Neuronal stem cell (in vitro differentiated cells): Measurements from ENCODE around the gene ELMO2.

ENCODE experiments used
- DNase-seq: peaks from one replicate; pipeline ENCODE4 v3.0.0-alpha.2; 2013; ENCODE audit warnings: low spot score
- H2AFZ ChIP-seq: one replicate; pipeline ENCODE4 v1.6.1; 2013; ENCODE audit warnings: mild to moderate bottlenecking, low read length, inconsistent platforms
- H2AK5ac ChIP-seq: 2 replicates; pipeline ENCODE4 v1.6.1; 2013; ENCODE audit warnings: low read depth, mild to moderate bottlenecking, inconsistent platforms, low read length, moderate library complexity, mixed read lengths
- H2BK120ac ChIP-seq: 2 replicates; pipeline ENCODE4 v1.6.1; 2013; ENCODE audit warnings: low read depth, mild to moderate bottlenecking, inconsistent platforms, low read length, moderate library complexity, mixed read lengths
- H2BK12ac ChIP-seq: one replicate; pipeline ENCODE4 v1.6.1; 2013; ENCODE audit warnings: low read length, inconsistent platforms
- H2BK15ac ChIP-seq: 2 replicates; pipeline ENCODE4 v1.6.1; 2013; ENCODE audit warnings: mild to moderate bottlenecking, low read length, inconsistent platforms, mixed read lengths
- H2BK5ac ChIP-seq: one replicate; pipeline ENCODE4 v1.6.1; 2013; ENCODE audit warnings: inconsistent platforms, mild to moderate bottlenecking, low read length, moderate library complexity
- H3K14ac ChIP-seq: one replicate; pipeline ENCODE4 v1.6.1; 2013; ENCODE audit warnings: low read length, inconsistent platforms
- H3K18ac ChIP-seq: 2 replicates; pipeline ENCODE4 v1.6.1; 2013; ENCODE audit warnings: low read length, inconsistent platforms
- H3K23ac ChIP-seq: 2 replicates; pipeline ENCODE4 v1.6.1; 2013; ENCODE audit warnings: low read depth, mild to moderate bottlenecking, mixed read lengths, low read length, inconsistent platforms; ENCODE audit not compliant: poor library complexity
- H3K27ac ChIP-seq: replicated peaks from 3 replicates; pipeline ENCODE4 v1.5.1; 2013; ENCODE audit warnings: low read length, inconsistent platforms
- H3K27me3 ChIP-seq, 3 experiments: 2 replicates each; pipeline ENCODE4 v1.6.1; 2013; ENCODE audit warnings: low read length in 3 of 3, mild to moderate bottlenecking in 2 of 3, inconsistent platforms in 1 of 3, low read depth in 1 of 3, mixed read lengths in 1 of 3, moderate library complexity in 1 of 3; ENCODE audit not compliant: control insufficient read depth in 3 of 3, insufficient read depth in 3 of 3
- H3K36me3 ChIP-seq, 2 donors: replicated peaks in 1 of 2; 2 replicates each; pipeline ENCODE4 v1.6.1; 2013; ENCODE audit warnings: low read length in 2 of 2; ENCODE audit not compliant: control insufficient read depth in 2 of 2, insufficient read depth in 2 of 2
- H3K4ac ChIP-seq: 2 replicates; pipeline ENCODE4 v1.6.1; 2013; ENCODE audit warnings: inconsistent platforms, mild to moderate bottlenecking, low read length, moderate library complexity
- H3K4me1 ChIP-seq, 2 donors: 1 replicate in 1 of 2; 2 replicates in 1 of 2; pipeline ENCODE4 v1.6.1; 2013; ENCODE audit warnings: low read length in 2 of 2, low read depth in 1 of 2; ENCODE audit not compliant: control insufficient read depth in 2 of 2, insufficient read depth in 1 of 2
- H3K4me2 ChIP-seq: one replicate; pipeline ENCODE4 v1.6.1; 2013; ENCODE audit warnings: mild to moderate bottlenecking, low read length, inconsistent platforms; ENCODE audit not compliant: insufficient read depth, poor library complexity, severe bottlenecking
- H3K4me3 ChIP-seq, 2 donors: 2 replicates each; pipeline ENCODE4 v1.5.1; 2013; ENCODE audit warnings: low read length in 2 of 2, mild to moderate bottlenecking in 2 of 2, inconsistent platforms in 1 of 2, moderate library complexity in 1 of 2
- H3K79me1 ChIP-seq: one replicate; pipeline ENCODE4 v1.6.1; 2013; ENCODE audit warnings: low read depth, mild to moderate bottlenecking, inconsistent platforms, low read length, moderate library complexity
- H3K9ac ChIP-seq: one replicate; pipeline ENCODE4 v1.6.1; 2013; ENCODE audit warnings: mild to moderate bottlenecking, low read depth, low read length, inconsistent platforms; ENCODE audit not compliant: poor library complexity
- H3K9me3 ChIP-seq, 2 donors: replicated peaks in 1 of 2; 2 replicates each; pipeline versions ENCODE3 to v1.6.1; 2013; ENCODE audit warnings: low read length in 2 of 2, mild to moderate bottlenecking in 2 of 2, inconsistent platforms in 1 of 2, low read depth in 1 of 2, mixed read lengths in 1 of 2, moderate library complexity in 1 of 2; ENCODE audit not compliant: control insufficient read depth in 2 of 2, insufficient read depth in 1 of 2
- H4K8ac ChIP-seq: one replicate; pipeline ENCODE4 v1.6.1; 2013; ENCODE audit warnings: low read depth, mild to moderate bottlenecking, inconsistent platforms, low read length, moderate library complexity
- H4K91ac ChIP-seq: one replicate; pipeline ENCODE4 v1.6.1; 2013; ENCODE audit warnings: low read length, low read depth, mild to moderate bottlenecking, inconsistent platforms; ENCODE audit not compliant: poor library complexity
- WGBS, 2 donors: extraction: QIAGEN DNeasy Blood & Tissue Kit; methylation state at CpG; one replicate each; pipeline ENCODE4 v1.1.7; 2013; ENCODE audit warnings: missing lambda C conversion rate in 2 of 2, mixed read lengths in 1 of 2; ENCODE audit not compliant: insufficient read length in 2 of 2, insufficient replicate concordance in 1 of 2; ENCODE audit errors: extremely low coverage in 2 of 2; 5-methylcytosine and 5-hydroxymethylcytosine counted together

The ELMO2 gene

DNA sequence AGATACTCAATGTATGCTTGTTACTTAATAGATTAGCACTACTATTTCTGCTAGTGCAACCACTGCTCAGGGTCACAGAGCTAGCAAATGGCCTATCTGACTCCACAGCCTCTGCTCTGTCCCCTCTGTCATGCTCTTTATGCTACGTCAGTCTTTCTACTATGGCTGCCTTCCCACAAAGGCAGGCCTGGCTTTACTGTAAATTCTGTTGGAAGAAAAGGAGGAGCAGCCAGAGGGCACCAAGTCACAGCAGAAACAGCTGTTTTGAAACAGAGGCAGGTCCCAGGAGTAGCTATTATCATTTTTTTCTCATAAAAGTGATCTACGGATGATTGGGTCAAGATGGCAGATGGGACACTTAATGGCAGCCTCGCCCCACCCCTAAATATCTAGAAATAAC, 10.0 kb upstream of the ELMO2 start:
- Histone ChIP-seq H3K4me2 (no peak overlapping the region), H3K79me1 (no peaks in the 10 kb centered on the region), H2BK12ac (no peak overlapping the region), H4K8ac (no peak overlapping the region), H4K91ac (no peak overlapping the region), H3K4ac (no peak overlapping the region), H3K9me3 (no peaks in the 10 kb centered on the region), H3K14ac (no peak overlapping the region), H3K4me3 (no peak overlapping the region), H3K36me3 (no peaks in the 10 kb centered on the region), H2BK120ac (no peak overlapping the region), H2BK15ac (no peak overlapping the region), H3K27ac (no peak overlapping the region), H2AFZ (no peak overlapping the region), H3K18ac (no peak overlapping the region), H3K23ac (no peak overlapping the region), H3K27me3 (no peaks in the 10 kb centered on the region), H3K9ac (no peak overlapping the region), H2BK5ac (no peak overlapping the region), H3K4me1 (peaks cover 0 to 8% of the 10 kb centered on the region in 2 donors), H2AK5ac (no peak overlapping the region)
- no CpG with 5 or more reads among the region's 3 CpGs for WGBS, 2 donors
- no peak for DNase-seq

DNA sequence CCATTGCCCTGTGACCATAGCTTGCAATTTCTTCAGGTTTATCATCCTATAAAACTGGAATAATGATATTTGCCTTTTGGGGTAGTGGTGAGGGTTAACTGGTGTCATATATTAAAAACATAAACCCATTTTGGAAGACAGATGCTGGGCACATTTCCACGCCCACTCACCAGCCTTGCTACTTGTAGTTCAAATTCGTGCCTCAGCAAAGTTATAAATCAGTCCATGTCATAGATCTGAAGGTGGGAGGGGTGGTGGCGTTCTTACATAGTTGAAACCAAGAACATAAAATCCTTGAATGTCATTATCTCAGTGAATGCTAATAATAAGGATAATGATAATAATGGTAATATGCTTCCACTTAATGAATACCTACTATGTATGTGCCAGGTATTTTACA, 9.4 kb upstream of the ELMO2 start:
- no peak for DNase-seq
- Histone ChIP-seq H3K27me3 (no peaks in the 10 kb centered on the region), H3K27ac (no peak overlapping the region), H3K14ac (no peak overlapping the region), H4K8ac (no peak overlapping the region), H2BK120ac (no peak overlapping the region), H3K4me2 (no peak overlapping the region), H3K23ac (no peak overlapping the region), H3K4me1 (peaks cover under 1 to 8% of the 10 kb centered on the region in 2 donors), H3K4me3 (no peak overlapping the region), H3K4ac (no peak overlapping the region), H2BK12ac (no peak overlapping the region), H2BK15ac (no peak overlapping the region), H2AK5ac (no peak overlapping the region), H3K9ac (no peak overlapping the region), H3K18ac (no peak overlapping the region), H2BK5ac (no peak overlapping the region), H3K9me3 (no peaks in the 10 kb centered on the region), H2AFZ (no peak overlapping the region), H3K36me3 (no peaks in the 10 kb centered on the region), H4K91ac (no peak overlapping the region), H3K79me1 (no peaks in the 10 kb centered on the region)
- WGBS, 2 donors, result no CpG with 5 or more reads among the region's 3 CpGs

- H3K27me3 ChIP-seq, result no peaks in the 10 kb centered on the region
- H3K36me3 ChIP-seq, result no peaks in the 10 kb centered on the region
- no peak overlapping the region for H3K27ac ChIP-seq
- H3K9me3 ChIP-seq, result no peaks in the 10 kb centered on the region
- no peak overlapping the region for H3K4me3 ChIP-seq
- no peak overlapping the region for H3K4ac ChIP-seq
- no peak overlapping the region for H3K23ac ChIP-seq
- H2AK5ac ChIP-seq, result no peak overlapping the region
- H2BK15ac ChIP-seq, result no peak overlapping the region
- no peak overlapping the region for H3K14ac ChIP-seq
- WGBS, 2 donors, result no CpG with 5 or more reads among the region's 5 CpGs
- H2AFZ ChIP-seq, result no peak overlapping the region
- no peak overlapping the region for H3K18ac ChIP-seq
- no peak overlapping the region for H3K9ac ChIP-seq
- no peak for DNase-seq
- no peak overlapping the region for H2BK12ac ChIP-seq
- H4K91ac ChIP-seq, result no peak overlapping the region
- no peak overlapping the region for H2BK5ac ChIP-seq
- H3K4me1 ChIP-seq, result peaks cover 1 to 8% of the 10 kb centered on the region in 2 donors
- H4K8ac ChIP-seq, result no peak overlapping the region
- no peak overlapping the region for H2BK120ac ChIP-seq
- H3K79me1 ChIP-seq, result no peaks in the 10 kb centered on the region
- H3K4me2 ChIP-seq, result no peak overlapping the region
These were observed 8.2 kb upstream of the ELMO2 start for GRCh38 chr20:46414608-46415007.

GRCh38 chr20:46411637-46412036, 5.2 kb upstream of the ELMO2 start:
- no peak overlapping the region for H4K91ac ChIP-seq
- H3K4ac ChIP-seq, result no peak overlapping the region
- no peak overlapping the region for H3K14ac ChIP-seq
- no peak overlapping the region for H2AK5ac ChIP-seq
- no peak overlapping the region for H3K4me2 ChIP-seq
- DNase-seq, result no peak
- H3K36me3 ChIP-seq, result no peaks in the 10 kb centered on the region
- H2BK5ac ChIP-seq, result no peak overlapping the region
- H4K8ac ChIP-seq, result no peak overlapping the region
- no peak overlapping the region for H2BK120ac ChIP-seq
- no peak overlapping the region for H2BK12ac ChIP-seq
- no peaks in the 10 kb centered on the region for H3K79me1 ChIP-seq
- H3K18ac ChIP-seq, result no peak overlapping the region
- H3K23ac ChIP-seq, result no peak overlapping the region
- no CpG with 5 or more reads among the region's 3 CpGs for WGBS, 2 donors
- no peak overlapping the region for H3K9ac ChIP-seq
- H2BK15ac ChIP-seq, result no peak overlapping the region
- no peak overlapping the region for H3K4me3 ChIP-seq
- H3K27ac ChIP-seq, result no peak overlapping the region
- peaks cover 6 to 16% of the 10 kb centered on the region in 2 donors for H3K4me1 ChIP-seq
- peaks cover 0 to 2% (median 0%) of the 10 kb centered on the region in 3 experiments for H3K27me3 ChIP-seq
- H3K9me3 ChIP-seq, result no peaks in the 10 kb centered on the region
- H2AFZ ChIP-seq, result peak overlapping the region; percentile 26
